Fibroblast of the conjunctiva (primary cell): ENCODE data around the gene MAP3K13.
A peak's percentile ranks its signal among the peaks of the same experiment; 100 is the strongest.
"Not testable (repeated sequence)": the region's sequence is repeated elsewhere in the genome, so short reads cannot be mapped to it uniquely, and the experiment has no call there.

Experiments used
- DNase-seq: peaks from one replicate; pipeline ENCODE4 v3.0.0-alpha.2; 2010; ENCODE audit warnings: low read depth

MAP3K13 gene

DNA sequence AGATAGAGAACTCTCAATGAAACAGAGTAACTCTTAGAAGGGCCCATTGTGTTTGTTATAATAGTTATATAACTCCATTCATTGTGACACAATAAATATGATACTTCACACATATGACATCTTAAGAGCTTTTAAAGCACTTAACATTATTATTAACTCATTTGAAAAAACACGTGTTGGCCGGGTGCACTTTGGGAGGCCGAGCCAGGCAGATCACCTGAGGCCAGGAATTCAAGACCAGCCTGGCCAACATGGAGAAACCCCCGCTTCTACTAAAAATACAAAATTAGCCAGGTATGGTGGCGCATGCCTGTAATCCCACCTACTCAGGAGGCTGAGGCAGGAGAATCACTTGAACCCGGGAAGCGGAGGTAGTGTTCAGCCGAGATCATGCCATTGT, 88.5 kb downstream of the MAP3K13 start:
- DNase-seq = not testable (repeated sequence)

DNA sequence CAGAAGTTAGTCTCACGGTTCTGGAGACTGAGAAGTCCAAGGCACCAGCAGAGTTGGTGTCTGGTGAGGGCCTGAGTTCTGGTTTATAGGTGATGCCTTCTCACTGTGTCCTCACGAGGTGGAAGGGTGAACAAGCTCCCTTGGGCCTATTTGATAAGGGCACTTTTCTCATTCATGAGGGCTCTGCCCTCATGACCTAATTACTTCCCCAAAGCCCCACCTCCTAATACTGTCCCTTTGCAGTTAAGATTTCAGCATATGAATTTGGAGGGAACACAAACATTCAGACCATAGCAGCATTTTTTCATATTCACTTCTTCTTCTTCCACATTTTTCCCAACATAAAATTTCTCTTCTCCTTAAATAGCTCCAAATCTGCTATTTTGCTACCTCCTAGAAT, 94.4 kb downstream of the MAP3K13 start:
- no peak for DNase-seq

DNA sequence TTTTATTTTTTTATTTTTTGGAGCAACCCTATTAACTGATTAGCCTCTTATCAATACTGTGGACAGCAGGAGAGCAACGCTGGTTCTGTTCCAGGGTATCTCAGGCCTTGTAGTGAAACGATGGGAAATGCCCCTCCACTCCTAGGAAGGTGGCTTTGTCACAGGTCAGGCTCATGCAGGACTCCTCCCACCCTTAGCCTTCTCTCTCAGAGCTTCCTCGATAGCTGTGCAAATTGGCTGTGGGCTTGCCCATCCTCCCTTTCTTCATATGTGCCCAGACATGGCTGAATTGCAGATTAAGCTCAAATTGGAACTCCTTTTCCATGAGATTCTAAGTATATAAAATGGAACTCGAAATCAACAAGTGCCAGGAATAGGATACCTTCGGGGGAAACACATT, 97.4 kb downstream of the MAP3K13 start:
- DNase-seq = no peak

DNA sequence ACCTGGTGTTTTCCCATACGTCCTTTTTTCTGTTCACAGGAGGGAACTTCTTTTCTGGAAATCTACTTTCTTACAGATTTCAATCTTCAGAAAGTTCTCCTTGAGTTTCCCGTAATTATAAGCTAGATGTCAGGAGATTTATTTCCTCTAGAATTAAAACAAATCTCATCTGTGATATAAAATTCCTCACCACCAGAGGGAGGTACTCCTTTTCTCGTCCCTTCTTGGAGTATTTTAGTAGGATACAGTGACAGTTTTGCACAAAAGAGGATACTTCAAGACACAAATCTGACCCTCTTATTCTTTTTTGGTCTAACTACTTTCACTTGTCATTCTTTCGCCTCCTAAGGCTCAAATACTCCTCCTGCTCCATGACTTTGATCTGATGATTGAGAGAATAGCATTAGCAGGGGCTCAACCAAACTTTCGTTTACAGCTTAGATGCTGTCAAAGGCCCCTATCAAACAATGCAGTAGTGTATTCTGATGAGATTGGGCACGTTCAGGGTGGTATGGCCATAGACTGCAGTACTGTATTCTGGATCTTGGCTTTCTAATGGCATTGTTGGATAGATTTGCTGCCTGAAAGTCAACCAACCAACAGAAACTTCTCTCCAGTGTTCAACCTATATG, 97.9 kb downstream of the MAP3K13 start:
- no peak for DNase-seq

DNA sequence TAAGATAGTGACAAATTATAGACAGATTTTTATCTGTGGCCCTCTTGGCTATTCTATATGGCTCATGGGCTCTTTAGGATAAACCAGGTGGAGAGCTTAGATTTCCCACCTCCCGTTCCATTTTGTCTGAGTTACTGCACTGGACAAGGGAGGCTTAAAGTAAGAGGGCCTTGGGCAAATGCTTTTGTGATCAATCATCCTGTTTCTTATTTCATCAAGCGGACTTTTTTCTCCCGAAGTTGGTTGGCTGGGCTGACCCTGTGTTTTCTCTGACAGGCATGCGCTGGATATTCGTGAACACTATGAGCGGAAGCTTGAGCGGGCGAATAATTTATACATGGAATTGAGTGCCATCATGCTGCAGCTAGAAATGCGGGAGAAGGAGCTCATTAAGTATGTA, 102.5 kb downstream of the MAP3K13 start:
- no peak for DNase-seq

DNA sequence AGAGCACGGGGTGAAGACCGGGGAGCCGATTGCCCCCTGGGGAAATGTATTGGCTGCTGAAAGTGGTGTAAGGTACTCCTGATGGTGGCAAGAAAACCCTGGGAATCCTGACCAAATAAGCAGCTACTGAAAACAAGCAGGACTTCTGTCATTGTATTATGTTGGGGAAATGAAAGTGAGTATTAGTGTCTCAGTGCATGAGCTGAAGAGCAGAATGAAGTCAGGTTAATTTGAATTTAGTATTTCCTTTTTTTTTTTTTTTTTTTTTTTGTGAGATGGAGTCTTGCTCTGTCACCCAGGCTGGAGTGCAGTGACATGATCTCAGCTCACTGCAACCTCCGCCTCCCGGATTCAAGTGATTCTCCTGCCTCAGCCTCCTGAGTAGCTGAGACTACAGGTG, 103.2 kb downstream of the MAP3K13 start:
- DNase-seq = not testable (repeated sequence)

DNA sequence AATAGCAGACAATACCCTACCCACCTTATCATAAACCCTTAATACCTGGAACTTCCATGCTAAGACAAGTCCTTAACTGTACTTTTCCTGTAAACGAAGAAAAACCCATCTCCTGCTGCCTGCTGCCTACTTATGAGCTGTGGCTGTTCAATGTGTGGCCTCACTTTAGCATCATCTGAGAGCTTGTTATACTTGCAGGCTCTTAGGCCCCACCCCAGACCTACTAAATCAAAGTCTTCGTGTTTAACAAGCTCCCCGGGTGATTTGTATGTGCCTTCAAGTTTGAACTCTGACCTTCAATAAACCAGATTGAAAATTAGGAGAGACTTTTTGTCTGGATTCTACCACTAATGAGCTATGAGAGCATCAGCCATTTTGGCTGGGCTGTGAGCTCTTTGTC, 106.6 kb downstream of the MAP3K13 start:
- DNase-seq = no peak

DNA sequence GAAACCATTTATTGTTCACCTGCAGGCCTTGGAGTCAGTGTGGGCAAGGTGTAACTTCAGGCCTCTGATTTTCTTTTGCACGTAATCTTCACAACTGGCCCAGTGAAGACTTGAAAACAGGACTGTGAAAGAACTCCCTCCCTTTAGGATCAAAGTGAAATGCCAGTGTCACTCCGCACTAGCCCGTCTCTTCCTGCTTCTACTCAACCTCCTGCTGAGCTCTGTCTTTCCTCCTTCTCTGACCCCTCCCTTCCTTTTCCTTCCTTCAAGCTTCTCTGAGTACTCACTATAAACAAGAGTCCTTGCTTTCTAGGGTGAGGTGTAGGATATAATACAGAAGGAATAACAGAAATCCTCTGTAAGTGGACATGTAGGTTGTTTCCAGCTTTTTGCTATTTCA, 107.4 kb downstream of the MAP3K13 start:
- DNase-seq = no peak

DNA sequence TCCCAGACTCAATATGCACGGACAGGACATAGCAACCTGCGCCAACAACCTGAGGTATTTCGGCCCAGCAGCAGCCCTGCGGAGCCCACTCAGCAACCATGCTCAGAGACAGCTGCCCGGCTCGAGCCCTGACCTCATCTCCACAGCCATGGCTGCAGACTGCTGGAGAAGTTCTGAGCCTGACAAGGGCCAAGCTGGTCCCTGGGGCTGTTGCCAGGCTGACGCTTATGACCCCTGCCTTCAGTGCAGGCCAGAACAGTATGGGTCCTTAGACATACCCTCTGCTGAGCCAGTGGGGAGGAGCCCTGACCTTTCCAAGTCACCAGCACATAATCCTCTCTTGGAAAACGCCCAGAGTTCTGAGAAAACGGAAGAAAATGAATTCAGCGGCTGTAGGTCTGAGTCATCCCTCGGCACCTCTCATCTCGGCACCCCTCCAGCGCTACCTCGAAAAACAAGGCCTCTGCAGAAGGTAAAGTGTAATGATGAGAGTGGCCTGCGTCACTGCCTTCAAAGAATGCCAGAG, 110.4 kb downstream of the MAP3K13 start:
- DNase-seq = no peak

DNA sequence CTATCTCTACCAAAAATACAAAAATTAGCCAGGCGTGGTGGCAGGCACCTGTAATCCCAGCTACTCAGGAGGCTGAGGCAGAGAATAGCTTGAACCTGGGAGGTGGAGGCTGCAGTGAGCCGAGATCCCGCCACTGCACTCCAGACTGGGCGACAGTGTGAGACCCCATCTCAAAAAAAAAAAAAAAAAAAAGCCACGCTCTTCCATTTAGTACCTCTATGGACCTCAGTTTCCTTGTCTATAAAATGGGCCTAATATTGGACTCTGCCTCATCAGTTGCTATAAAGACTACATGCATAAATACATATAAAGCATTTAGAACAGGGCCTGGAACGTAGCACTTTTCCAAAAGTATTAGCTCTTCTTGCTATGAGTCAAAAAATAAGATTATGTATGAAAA, 112.0 kb downstream of the MAP3K13 start:
- DNase-seq = not testable (repeated sequence)

DNA sequence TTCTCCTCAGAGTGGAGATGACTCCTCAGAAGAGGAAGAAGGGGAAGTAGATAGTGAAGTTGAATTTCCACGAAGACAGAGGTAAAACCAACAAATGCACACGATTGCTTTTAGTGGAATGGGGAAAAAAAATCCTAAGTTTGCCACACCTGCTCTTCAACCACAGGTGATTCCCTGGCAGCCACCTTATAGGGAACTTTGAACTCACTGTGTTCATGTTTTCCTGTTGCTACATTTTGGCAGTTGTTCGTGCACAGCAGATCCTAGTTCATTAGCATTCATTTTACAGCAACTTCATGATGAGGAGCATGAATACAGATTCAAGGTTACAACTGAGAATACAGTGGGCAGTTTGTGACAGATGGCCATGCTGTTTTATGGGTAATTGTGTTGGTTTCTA, 114.4 kb downstream of the MAP3K13 start:
- DNase-seq = no peak

DNA sequence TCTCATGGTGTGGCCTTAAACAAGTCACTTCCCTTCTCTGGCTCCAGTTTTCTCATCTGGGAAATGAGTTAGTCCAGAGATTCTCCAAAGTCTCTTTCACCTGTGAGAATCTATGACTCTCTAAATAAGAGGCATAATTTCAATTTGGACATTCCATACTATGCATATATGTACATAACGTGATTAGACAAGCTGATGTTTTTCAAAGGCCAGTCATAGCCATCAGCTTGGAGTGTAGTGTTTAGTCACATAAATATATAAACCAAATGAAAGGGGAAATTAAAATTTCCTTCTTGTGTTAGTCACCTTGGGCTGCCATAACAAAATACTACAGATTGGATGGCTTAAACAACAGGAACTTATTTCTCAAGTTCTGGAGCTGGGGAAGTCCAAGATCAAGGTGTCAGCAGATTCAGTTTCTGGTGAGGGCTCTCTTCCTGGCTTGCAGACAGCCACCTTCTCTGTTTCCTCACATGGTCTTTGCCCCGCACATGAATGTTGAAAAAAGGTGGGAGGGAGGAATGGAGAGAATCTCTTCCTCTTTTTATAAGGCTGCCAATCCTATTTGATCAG, 116.5 kb downstream of the MAP3K13 start:
- no peak for DNase-seq

DNA sequence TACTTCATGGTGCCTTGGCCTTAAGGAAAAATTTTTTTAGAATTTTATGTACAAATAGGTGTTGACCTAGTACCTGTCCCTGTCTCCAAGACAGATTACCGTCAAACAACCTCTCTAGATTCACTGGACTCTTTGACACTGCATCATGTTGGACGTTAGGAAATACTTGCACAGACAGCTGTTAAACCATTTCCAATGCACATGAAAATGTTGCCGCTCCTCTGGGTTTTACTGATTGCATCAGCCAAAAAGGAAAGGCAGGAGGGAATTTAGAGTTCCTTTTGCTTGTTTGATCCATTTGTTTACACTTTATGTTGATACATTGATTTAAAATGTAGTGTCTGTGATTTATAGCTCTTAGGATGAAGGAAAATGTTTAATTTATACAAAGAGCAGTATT, 121.4 kb downstream of the MAP3K13 start:
- DNase-seq = no peak

DNA sequence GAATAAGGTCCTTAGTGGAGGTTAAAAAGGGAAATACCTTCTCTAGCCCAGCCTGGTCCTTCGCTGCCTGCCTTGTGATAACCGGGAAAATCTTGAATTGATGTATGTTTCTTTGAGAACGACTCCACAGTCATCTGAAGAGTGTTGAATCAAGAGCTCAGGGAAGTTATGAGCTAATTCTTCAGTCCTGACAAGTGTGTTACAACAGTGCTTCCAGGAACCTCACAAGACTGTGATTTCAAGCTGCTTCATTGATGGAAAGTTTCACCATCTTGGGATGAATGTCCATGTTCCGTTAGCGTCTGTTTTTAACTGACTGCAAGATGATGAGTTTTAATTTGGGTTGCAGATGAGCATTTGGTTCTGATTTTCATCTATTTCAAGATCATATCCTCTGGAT, 123.5 kb downstream of the MAP3K13 start:
- no peak for DNase-seq

DNA sequence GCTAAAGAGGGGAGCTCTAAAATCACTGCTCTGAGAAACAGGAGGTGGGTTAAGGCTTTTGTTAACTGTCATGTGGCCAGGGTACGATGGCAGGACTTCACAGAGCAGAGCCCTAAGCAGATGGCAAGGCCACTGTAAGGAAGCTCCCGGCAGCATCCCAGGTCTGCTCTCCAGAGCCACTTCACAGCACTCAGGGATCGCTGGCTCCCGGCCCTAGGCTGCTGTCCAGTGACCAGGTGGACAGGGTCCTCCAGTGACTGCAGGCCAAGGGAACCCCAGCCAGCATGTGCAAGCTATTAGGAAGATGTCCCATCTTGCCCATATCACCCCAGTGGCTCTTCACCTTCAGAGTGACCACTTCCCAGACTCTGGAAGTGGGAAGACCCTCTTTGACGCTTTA, 125.5 kb downstream of the MAP3K13 start:
- DNase-seq = no peak

DNA sequence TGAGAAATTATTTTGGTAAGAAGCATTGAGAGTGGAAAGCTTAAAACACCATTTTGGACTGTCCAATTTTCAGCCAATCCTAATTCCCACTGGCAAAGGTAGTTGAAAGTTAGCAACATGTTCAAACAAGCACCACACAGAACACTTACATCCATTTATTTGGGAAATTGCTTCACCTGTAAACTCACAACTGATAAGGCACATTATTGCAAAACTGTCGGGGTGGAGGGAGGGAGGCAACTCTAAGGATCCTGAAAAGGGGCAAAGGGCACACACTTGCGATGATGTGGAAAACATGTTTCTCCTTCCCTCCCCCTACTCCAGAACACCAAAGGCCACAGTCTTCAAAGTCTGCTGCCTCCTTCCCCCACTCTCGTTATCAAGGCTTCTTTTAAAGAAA, 126.5 kb downstream of the MAP3K13 start:
- no peak for DNase-seq

DNA sequence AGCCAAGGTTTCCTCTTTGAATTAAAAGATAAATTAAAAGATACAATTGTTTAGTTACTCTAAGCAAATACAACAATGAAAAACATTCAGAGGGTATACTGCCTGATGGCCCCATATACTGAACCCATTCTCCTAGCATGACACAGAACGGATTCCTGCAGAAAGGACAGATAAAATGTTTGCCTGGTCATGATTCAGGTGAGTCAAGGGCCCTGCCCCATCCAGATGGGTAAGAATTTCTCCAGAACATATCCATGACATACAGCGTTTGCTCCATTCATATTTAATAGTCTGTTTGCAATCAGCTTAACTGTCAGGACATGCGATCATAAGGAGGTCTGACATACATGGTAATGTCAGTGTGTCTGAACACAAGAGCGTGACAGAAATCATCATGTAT, 127.3 kb downstream of the MAP3K13 start:
- no peak for DNase-seq

DNA sequence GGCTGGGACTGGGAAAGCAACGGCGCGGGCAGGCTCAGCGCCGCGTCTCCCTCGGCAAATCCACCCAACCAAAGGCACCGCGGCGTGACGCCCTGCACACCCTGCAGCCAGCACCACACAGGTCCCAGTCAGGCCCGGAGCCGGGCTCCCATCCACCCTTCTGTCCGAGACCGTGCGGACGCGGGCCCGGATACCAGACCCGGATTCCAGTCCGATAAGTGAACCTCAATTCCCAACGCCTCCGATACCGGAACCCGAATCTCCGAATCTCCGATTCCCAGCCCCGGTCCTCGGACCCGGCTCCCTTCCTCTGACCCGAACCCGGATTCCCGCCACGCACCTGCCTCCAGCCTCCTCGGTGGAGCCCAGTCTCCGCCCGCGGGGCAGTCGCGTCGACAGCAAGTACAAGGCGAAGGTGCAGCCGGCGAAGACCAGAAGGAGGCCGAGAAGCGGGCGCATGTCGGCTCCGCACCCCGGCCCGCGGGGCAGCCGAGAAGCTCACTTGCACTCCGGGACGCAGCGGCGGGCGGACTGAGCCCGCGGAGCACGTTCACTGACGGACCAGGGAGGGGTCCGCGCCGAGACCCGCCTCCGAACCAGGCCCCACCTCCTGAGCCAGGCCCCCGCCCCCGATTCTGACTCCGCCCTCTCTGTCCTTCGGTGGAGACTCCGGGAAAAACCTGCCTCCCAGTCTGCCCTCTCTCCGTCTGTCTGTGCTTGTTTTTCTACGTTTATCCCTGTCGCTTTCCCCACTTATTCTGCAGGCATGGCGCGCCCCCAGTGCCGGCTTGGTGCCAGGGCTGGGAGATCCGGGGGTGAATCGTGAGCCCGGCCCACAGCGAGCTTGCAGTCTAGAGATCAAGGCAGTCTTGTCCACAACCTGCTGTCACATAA, 135.8 kb downstream of the MAP3K13 start, which contains the start of gene TMEM41A:
TMEM41A (minus strand) TSS at position 533 of the 894 bp plus-strand sequence; CDS start at position 459, 74 bp downstream.
- peak; percentile 80 for DNase-seq

DNA sequence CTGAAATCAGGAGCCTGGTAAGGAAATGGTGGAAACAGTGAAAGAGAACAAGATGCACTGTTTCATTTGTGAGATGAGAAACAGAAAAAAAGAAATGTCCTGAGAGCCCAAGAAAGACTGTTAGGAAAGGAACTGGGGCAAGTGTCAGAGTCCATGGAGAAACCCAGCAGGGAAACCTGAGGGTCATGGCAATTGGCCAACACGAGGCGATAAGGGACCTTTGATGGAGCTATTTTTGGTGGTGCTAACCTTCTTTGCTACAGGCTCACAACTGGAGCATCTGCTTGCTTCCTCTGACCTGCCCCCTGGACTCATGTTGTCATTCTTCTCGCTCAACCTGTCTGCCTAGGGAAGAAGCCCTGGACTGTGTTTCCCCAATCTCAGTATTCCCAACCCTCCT, 140.1 kb downstream of the MAP3K13 start:
- DNase-seq = no peak

DNA sequence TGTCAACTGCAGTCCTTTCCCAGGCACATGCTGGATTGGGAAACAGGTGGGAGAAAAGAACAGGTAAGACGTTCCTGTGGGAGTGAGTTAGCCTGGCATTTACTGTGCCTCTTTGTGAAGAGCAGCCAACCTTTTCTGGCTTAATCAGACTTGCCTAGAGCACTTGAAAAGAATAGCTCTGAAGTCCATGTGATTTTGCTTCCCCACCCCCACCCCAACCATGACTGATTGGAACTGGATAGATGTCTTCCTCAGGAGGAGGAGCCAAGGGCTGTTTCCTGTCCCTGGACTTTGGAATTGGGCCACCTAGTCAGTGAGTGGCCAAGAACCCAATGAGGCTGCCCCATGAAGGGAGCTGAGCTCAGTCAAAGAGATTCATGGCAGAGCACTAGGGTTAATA, 140.6 kb downstream of the MAP3K13 start:
- DNase-seq = no peak

DNA sequence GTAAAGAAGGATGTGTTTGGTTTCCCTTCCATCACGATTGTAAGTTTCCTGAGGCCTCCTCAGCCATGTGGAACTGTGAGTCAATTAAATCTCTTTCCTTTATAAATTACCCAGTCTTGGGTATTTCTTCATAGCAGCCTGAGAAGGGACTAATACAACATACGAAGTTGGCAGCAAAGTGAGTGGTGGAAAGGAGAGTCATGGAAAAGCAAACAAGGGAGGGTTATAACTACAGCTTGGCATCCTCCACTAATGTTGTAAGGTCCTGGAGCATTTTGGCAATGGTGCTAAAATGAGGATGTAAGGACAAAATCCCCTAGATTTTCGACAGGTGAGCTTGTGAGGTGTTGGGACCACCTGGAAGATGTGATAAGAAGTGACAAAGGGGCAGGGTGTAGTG, 141.7 kb downstream of the MAP3K13 start:
- no peak for DNase-seq

DNA sequence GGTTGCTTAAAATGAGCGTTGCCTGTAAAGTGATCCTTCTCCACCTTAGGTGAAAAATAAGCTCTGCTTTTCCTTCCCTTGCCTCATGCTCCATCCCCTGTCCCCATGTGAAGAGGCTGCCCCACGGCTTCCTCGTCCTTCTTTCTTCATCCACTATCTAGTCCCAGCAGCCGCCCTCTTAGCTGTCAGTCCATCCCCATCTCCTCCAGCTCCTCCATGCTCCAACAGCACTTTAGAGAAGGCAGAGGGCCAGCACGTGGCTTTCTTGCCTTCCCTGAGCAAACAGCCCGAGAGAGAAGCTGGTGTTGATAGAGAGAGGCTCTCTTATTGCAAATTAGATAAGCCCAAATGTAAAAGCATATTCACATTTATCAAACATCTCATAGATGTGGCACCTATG, 144.9 kb downstream of the MAP3K13 start:
- DNase-seq = no peak
